GM23338 (cell line): ENCODE measurements around the gene CRADD. TPM values are rescaled to one million over a fixed set of nuclear protein-coding genes. Genes with fewer than 3 reads are reported as not detected.

Source experiments
- ATAC-seq: fragments of 200-7000 bp; cut with Tn5 transposase; 3 replicates; pipeline ENCODE4 v1.9.1; 2020
- DNase-seq: peaks from one replicate; pipeline ENCODE4 v3.0.0-alpha.2; 2015; ENCODE audit warnings: low spot score
- H2AFZ ChIP-seq: fragments of 200-600 bp; sonication (generic); 2 replicates; pipeline ENCODE4 v1.8.0; 2016; ENCODE audit warnings: antibody characterized with exemption, mild to moderate bottlenecking, moderate library complexity
- H3F3A ChIP-seq: fragments of 200-600 bp; sonication (generic); replicated peaks from 2 replicates; pipeline ENCODE4 v1.8.0; 2017; ENCODE audit warnings: antibody characterized with exemption, mixed run types, low read depth
- H3K27ac ChIP-seq: fragments of 200-600 bp; sonication (generic); 2 replicates; pipeline ENCODE4 v1.6.1; 2016; ENCODE audit warnings: low read depth
- H3K27me3 ChIP-seq: fragments of 200-600 bp; sonication (generic); 2 replicates; pipeline ENCODE4 v1.8.0; 2016; ENCODE audit warnings: mild to moderate bottlenecking, mixed run types, moderate library complexity; ENCODE audit not compliant: insufficient read depth
- H3K36me3 ChIP-seq: fragments of 200-600 bp; sonication (generic); 2 replicates; pipeline ENCODE4 v1.8.0; 2016; ENCODE audit warnings: mild to moderate bottlenecking; ENCODE audit not compliant: insufficient read depth
- H3K4me1 ChIP-seq: fragments of 200-600 bp; sonication (generic); 2 replicates; pipeline ENCODE4 v1.8.0; 2016; ENCODE audit warnings: mild to moderate bottlenecking, moderate library complexity; ENCODE audit not compliant: insufficient read depth
- H3K4me2 ChIP-seq: fragments of 200-600 bp; sonication (generic); 2 replicates; pipeline ENCODE4 v1.7.1; 2017; ENCODE audit warnings: mixed run types
- H3K4me3 ChIP-seq: fragments of 200-600 bp; sonication (generic); 2 replicates; pipeline ENCODE4 v1.6.1; 2016; ENCODE audit warnings: mixed run types
- H3K79me2 ChIP-seq: fragments of 200-600 bp; sonication (generic); replicated peaks from 2 replicates; pipeline ENCODE4 v1.8.0; 2017; ENCODE audit warnings: mild to moderate bottlenecking; ENCODE audit not compliant: insufficient read depth
- H3K9me2 ChIP-seq: fragments of 200-600 bp; sonication (generic); 2 replicates; pipeline ENCODE4 v1.8.0; 2017; ENCODE audit not compliant: insufficient read depth
- H4K20me1 ChIP-seq: fragments of 200-600 bp; sonication (generic); replicated peaks from 2 replicates; pipeline ENCODE4 v1.8.0; 2017; ENCODE audit warnings: mild to moderate bottlenecking; ENCODE audit not compliant: insufficient read depth
- H3K27ac Mint-ChIP-seq: 2 replicates; pipeline ENCODE4 v1.8.0; 2020; ENCODE audit warnings: inconsistent platforms, mild to moderate bottlenecking, moderate library complexity, mixed read lengths
- H3K27me3 Mint-ChIP-seq: 3 replicates; pipeline ENCODE4 v1.8.0; 2022; ENCODE audit warnings: low read depth, mild to moderate bottlenecking, moderate library complexity, mixed read lengths, inconsistent platforms; ENCODE audit not compliant: insufficient read depth, poor library complexity
- H3K36me3 Mint-ChIP-seq: 3 replicates; pipeline ENCODE4 v1.8.0; 2021; ENCODE audit warnings: low read depth, mild to moderate bottlenecking, inconsistent platforms, moderate library complexity, mixed read lengths
- H3K4me1 Mint-ChIP-seq: 3 replicates; pipeline ENCODE4 v1.8.0; 2020; ENCODE audit warnings: mild to moderate bottlenecking, inconsistent platforms, mixed read lengths
- H3K4me3 Mint-ChIP-seq: 3 replicates; pipeline ENCODE4 v1.8.0; 2021; ENCODE audit warnings: moderate library complexity, mild to moderate bottlenecking, inconsistent platforms, mixed read lengths
- H3K9me3 Mint-ChIP-seq: 3 replicates; pipeline ENCODE4 v1.8.0; 2020; ENCODE audit warnings: moderate library complexity, mild to moderate bottlenecking, inconsistent platforms, mixed read lengths
- CREB1 ChIP-seq: fragments of 250-450 bp; sonication (Bioruptor Pico); IDR thresholded peaks from 2 replicates; pipeline ENCODE4 v1.5.0; 2020; ENCODE audit warnings: low read depth, mild to moderate bottlenecking, moderate library complexity
- CTCF ChIP-seq, 2 experiments: fragments of 200-600 bp in 1 of 2; sonication (generic) in 1 of 2; conservative IDR thresholded peaks; 2 replicates each; pipeline versions ENCODE4 v1.5.1 to v1.6.1; 2016 to 2017; ENCODE audit warnings: antibody characterized with exemption in 2 of 2, low read depth in 2 of 2, mild to moderate bottlenecking in 2 of 2, moderate library complexity in 1 of 2
- EZH2 ChIP-seq: fragments of 200-600 bp; sonication (generic); IDR thresholded peaks from one replicate; pipeline ENCODE4 v1.8.0; 2017; ENCODE audit warnings: antibody characterized with exemption, mild to moderate bottlenecking, low read depth; ENCODE audit not compliant: unreplicated experiment
- EZH2phosphoT487 ChIP-seq: fragments of 200-600 bp; sonication (generic); IDR thresholded peaks from one replicate; pipeline ENCODE4 v1.8.1; 2018; ENCODE audit warnings: antibody characterized with exemption; ENCODE audit not compliant: unreplicated experiment
- JUNB ChIP-seq: IDR thresholded peaks from one replicate; pipeline ENCODE4 v1.6.1; 2016; ENCODE audit warnings: antibody characterized with exemption; ENCODE audit not compliant: unreplicated experiment
- NANOG ChIP-seq: IDR thresholded peaks from 2 replicates; pipeline ENCODE4 v1.6.1; 2016; ENCODE audit warnings: antibody characterized with exemption, borderline replicate concordance
- POLR2AphosphoS5 ChIP-seq: IDR thresholded peaks from 2 replicates; pipeline ENCODE4 v1.6.1; 2016; ENCODE audit warnings: antibody characterized with exemption, low read depth
- REST ChIP-seq: IDR thresholded peaks from one replicate; pipeline ENCODE4 v1.6.1; 2018; ENCODE audit warnings: antibody characterized with exemption; ENCODE audit not compliant: unreplicated experiment
- STAT1 ChIP-seq: IDR thresholded peaks from one replicate; pipeline ENCODE4 v1.6.1; 2016; ENCODE audit warnings: antibody characterized with exemption; ENCODE audit not compliant: unreplicated experiment
- ZNF114 ChIP-seq: fragments of 250-450 bp; sonication (Bioruptor Pico); IDR thresholded peaks from 2 replicates; pipeline ENCODE4 v1.5.0; 2020; ENCODE audit warnings: mild to moderate bottlenecking, moderate library complexity
- ZNF331 ChIP-seq: fragments of 250-450 bp; sonication (Bioruptor Pico); IDR thresholded peaks from 2 replicates; pipeline ENCODE4 v1.5.0; 2020; ENCODE audit warnings: low read depth, mild to moderate bottlenecking, moderate library complexity
- polyA plus RNA-seq: library from polyadenylated mRNA; unstranded; fragments of >200 nt; fragmentation: Nextera tagmentation; extraction: Ambion mirVana; gene quantifications from 2 replicates; pipeline ENCODE4 v1.2.1, GENCODE V29; 2016
- total RNA-seq: library from RNA; depleted of rRNA; stranded (reverse); fragments of >200 nt; shearing (Covaris generic); gene quantifications from 2 replicates; pipeline ENCODE4 v1.2.3, GENCODE V29; 2014
- TF ChIP-seq, protein P1 (sequence below): IDR thresholded peaks from 2 replicates; pipeline ENCODE4 v1.6.1; 2016; ENCODE audit warnings: antibody characterized with exemption
- TF ChIP-seq, protein P2 (sequence below): fragments of 250-450 bp; sonication (Bioruptor Pico); IDR thresholded peaks from 2 replicates; pipeline ENCODE4 v1.5.0; 2020; ENCODE audit warnings: mild to moderate bottlenecking, moderate library complexity

Gene CRADD
- total and polyA plus RNA-seq, 2 experiments from 2014 or later = 6.3 to 27.9 TPM

- Histone ChIP-seq H3K27ac (no peak overlapping the region), H3K79me2 (no peaks in the 10 kb centered on the region), H3K4me1 (no peaks in the 10 kb centered on the region), H4K20me1 (no peaks in the 10 kb centered on the region), H3K27me3 (no peaks in the 10 kb centered on the region), H3K9me2 (peaks cover 14% of the 10 kb centered on the region; the same call in 1 of the 2 replicates), H3K36me3 (no peaks in the 10 kb centered on the region), H2AFZ (no peak overlapping the region), H3F3A (no peaks in the 10 kb centered on the region), H3K4me2 (no peak overlapping the region), H3K4me3 (no peak overlapping the region)
- DNase-seq (no peak), ATAC-seq (no peak)
- H3K27me3 Mint-ChIP-seq = no peaks in the 10 kb centered on the region
- peaks cover 3% of the 10 kb centered on the region; the same call in 1 of the 3 replicates for H3K9me3 Mint-ChIP-seq
- H3K27ac Mint-ChIP-seq = 0 out of 2 replicates have a peak overlapping the region, but pooled peaks have one; percentile 19
- no peaks in the 10 kb centered on the region; the same call in 2 of the 3 replicates for H3K36me3 Mint-ChIP-seq
- H3K4me3 Mint-ChIP-seq = no peak overlapping the region
- no peak for TF ChIP-seq STAT1
- TF ChIP-seq POLR2AphosphoS5 = no peak
- TF ChIP-seq, protein P1, sequence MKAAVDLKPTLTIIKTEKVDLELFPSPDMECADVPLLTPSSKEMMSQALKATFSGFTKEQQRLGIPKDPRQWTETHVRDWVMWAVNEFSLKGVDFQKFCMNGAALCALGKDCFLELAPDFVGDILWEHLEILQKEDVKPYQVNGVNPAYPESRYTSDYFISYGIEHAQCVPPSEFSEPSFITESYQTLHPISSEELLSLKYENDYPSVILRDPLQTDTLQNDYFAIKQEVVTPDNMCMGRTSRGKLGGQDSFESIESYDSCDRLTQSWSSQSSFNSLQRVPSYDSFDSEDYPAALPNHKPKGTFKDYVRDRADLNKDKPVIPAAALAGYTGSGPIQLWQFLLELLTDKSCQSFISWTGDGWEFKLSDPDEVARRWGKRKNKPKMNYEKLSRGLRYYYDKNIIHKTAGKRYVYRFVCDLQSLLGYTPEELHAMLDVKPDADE = no peak
- no peak for TF ChIP-seq EZH2
- TF ChIP-seq NANOG = no peak
- TF ChIP-seq CREB1 (CRISPR knock-in tag) = no peak
- no peak for TF ChIP-seq ZNF331 (CRISPR knock-in tag)
- TF ChIP-seq, protein P2, sequence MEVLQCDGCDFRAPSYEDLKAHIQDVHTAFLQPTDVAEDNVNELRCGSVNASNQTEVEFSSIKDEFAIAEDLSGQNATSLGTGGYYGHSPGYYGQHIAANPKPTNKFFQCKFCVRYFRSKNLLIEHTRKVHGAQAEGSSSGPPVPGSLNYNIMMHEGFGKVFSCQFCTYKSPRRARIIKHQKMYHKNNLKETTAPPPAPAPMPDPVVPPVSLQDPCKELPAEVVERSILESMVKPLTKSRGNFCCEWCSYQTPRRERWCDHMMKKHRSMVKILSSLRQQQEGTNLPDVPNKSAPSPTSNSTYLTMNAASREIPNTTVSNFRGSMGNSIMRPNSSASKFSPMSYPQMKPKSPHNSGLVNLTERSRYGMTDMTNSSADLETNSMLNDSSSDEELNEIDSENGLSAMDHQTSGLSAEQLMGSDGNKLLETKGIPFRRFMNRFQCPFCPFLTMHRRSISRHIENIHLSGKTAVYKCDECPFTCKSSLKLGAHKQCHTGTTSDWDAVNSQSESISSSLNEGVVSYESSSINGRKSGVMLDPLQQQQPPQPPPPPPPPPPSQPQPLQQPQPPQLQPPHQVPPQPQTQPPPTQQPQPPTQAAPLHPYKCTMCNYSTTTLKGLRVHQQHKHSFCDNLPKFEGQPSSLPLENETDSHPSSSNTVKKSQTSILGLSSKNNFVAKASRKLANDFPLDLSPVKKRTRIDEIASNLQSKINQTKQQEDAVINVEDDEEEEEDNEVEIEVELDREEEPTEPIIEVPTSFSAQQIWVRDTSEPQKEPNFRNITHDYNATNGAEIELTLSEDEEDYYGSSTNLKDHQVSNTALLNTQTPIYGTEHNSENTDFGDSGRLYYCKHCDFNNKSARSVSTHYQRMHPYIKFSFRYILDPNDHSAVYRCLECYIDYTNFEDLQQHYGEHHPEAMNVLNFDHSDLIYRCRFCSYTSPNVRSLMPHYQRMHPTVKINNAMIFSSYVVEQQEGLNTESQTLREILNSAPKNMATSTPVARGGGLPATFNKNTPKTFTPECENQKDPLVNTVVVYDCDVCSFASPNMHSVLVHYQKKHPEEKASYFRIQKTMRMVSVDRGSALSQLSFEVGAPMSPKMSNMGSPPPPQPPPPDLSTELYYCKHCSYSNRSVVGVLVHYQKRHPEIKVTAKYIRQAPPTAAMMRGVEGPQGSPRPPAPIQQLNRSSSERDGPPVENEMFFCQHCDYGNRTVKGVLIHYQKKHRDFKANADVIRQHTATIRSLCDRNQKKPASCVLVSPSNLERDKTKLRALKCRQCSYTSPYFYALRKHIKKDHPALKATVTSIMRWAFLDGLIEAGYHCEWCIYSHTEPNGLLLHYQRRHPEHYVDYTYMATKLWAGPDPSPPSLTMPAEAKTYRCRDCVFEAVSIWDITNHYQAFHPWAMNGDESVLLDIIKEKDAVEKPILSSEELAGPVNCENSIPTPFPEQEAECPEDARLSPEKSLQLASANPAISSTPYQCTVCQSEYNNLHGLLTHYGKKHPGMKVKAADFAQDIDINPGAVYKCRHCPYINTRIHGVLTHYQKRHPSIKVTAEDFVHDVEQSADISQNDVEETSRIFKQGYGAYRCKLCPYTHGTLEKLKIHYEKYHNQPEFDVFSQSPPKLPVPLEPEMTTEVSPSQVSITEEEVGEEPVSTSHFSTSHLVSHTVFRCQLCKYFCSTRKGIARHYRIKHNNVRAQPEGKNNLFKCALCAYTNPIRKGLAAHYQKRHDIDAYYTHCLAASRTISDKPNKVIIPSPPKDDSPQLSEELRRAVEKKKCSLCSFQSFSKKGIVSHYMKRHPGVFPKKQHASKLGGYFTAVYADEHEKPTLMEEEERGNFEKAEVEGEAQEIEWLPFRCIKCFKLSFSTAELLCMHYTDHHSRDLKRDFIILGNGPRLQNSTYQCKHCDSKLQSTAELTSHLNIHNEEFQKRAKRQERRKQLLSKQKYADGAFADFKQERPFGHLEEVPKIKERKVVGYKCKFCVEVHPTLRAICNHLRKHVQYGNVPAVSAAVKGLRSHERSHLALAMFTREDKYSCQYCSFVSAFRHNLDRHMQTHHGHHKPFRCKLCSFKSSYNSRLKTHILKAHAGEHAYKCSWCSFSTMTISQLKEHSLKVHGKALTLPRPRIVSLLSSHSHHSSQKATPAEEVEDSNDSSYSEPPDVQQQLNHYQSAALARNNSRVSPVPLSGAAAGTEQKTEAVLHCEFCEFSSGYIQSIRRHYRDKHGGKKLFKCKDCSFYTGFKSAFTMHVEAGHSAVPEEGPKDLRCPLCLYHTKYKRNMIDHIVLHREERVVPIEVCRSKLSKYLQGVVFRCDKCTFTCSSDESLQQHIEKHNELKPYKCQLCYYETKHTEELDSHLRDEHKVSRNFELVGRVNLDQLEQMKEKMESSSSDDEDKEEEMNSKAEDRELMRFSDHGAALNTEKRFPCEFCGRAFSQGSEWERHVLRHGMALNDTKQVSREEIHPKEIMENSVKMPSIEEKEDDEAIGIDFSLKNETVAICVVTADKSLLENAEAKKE = no peak
- TF ChIP-seq ZNF114 (CRISPR knock-in tag) = no peak
- TF ChIP-seq EZH2phosphoT487 = no peak
- TF ChIP-seq JUNB = no peak
- TF ChIP-seq CTCF (conservative IDR thresholded peaks at IDR 0.05; ENCODE audit: low read depth in 2 of 2) = no peak
- TF ChIP-seq REST = no peak
- no peaks in the 10 kb centered on the region for H3K4me1 Mint-ChIP-seq
These were observed 183.6 kb downstream of the CRADD start for GRCh38 chr12:93860668-93861373.
